ENCODE measurements around the gene FOLR3. TPM values are rescaled to one million over a fixed set of nuclear protein-coding genes. Genes with fewer than 3 reads are reported as not detected.

Gene FOLR3
- polyA plus RNA-seq, 1 donor (not counting 4 experiments of a cell fraction or from before 2014, with no cell fraction given), result 21.0 TPM

DNA sequence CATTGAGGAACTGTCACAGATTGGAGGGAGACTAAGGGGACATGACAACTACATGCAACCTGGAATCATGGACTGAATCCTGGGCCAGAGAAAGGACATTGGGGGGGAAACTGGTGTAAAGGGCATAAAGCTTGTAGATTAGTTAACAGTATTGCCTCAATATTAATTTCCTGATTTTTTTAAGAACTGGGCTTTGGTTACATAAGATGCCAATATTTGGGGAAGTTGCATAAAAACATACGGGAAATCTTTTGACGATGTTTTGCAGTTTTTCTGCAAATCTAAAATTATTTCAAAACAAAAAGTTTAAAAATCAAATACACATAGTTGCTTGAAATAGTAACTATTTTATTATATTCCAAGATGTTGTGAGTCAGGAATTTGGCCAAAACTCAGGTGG, 2.9 kb upstream of the FOLR3 start:
- no peak for DNase-seq (ENCODE audit: low read depth, low spot score)
- Histone ChIP-seq H3K9me1 (ENCODE audit: control insufficient read depth, extremely low read depth, insufficient read depth, low read length) (no peaks in the 10 kb centered on the region), H2AFZ (ENCODE audit: control insufficient read depth, low read length) (no peak overlapping the region), H3K4me2 (ENCODE audit: control insufficient read depth, extremely low read depth, insufficient read depth, low read depth, low read length) (no peak overlapping the region), H3K4me3 (ENCODE audit: control insufficient read depth in 2 of 3, extremely low read depth in 1 of 3, insufficient read depth in 2 of 3, low read depth in 1 of 3, low read length in 3 of 3) (no peak overlapping the region), H4K20me1 (ENCODE audit: control insufficient read depth, extremely low read depth, insufficient read depth, low read length) (no peaks in the 10 kb centered on the region), H3K4me1 (ENCODE audit: control insufficient read depth, extremely low read depth, insufficient read depth, low read length) (peaks cover 7% of the 10 kb centered on the region), H3K27ac (ENCODE audit: control insufficient read depth, insufficient read depth, low read length) (no peak overlapping the region), H3K27me3 (ENCODE audit: control insufficient read depth, extremely low read depth, insufficient read depth, low read length) (no peaks in the 10 kb centered on the region), H3K79me2 (ENCODE audit: control insufficient read depth, insufficient read depth, low read length) (no peaks in the 10 kb centered on the region), H3K9me3 (ENCODE audit: control insufficient read depth, low read depth, low read length) (no peaks in the 10 kb centered on the region), H3K9ac (ENCODE audit: control insufficient read depth, extremely low read depth, insufficient read depth, low read length) (no peak overlapping the region), H3K36me3 (ENCODE audit: control insufficient read depth in 2 of 2, extremely low read depth in 1 of 2, insufficient read depth in 2 of 2, low read length in 2 of 2) (peaks cover 0 to 2% of the 10 kb centered on the region in 2 experiments)
- no peak for FAIRE-seq
- dilution Hi-C loops (cut with MboI; ENCODE audit: extremely low pct_ligation_motif_present, low sequenced_read_pairs), result no loop called here
- TF ChIP-seq, protein P1, sequence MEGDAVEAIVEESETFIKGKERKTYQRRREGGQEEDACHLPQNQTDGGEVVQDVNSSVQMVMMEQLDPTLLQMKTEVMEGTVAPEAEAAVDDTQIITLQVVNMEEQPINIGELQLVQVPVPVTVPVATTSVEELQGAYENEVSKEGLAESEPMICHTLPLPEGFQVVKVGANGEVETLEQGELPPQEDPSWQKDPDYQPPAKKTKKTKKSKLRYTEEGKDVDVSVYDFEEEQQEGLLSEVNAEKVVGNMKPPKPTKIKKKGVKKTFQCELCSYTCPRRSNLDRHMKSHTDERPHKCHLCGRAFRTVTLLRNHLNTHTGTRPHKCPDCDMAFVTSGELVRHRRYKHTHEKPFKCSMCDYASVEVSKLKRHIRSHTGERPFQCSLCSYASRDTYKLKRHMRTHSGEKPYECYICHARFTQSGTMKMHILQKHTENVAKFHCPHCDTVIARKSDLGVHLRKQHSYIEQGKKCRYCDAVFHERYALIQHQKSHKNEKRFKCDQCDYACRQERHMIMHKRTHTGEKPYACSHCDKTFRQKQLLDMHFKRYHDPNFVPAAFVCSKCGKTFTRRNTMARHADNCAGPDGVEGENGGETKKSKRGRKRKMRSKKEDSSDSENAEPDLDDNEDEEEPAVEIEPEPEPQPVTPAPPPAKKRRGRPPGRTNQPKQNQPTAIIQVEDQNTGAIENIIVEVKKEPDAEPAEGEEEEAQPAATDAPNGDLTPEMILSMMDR (optimal IDR thresholded peaks at IDR 0.05 in 1 of 3, IDR thresholded peaks at IDR 0.05 in 1 of 3, conservative IDR thresholded peaks at IDR 0.05 in 1 of 3; ENCODE audit: extremely low read depth in 1 of 3, insufficient read depth in 2 of 3, low read length in 3 of 3), result no peak
- no peak for TF ChIP-seq EZH2 (IDR thresholded peaks at IDR 0.05; ENCODE audit: low read length)

GRCh38 chr11:72135891-72136683, 562 bp downstream of the FOLR3 start:
- Histone ChIP-seq H3K27ac (ENCODE audit: control insufficient read depth, insufficient read depth, low read length) (no peak overlapping the region), H3K9me1 (ENCODE audit: control insufficient read depth, extremely low read depth, insufficient read depth, low read length) (no peaks in the 10 kb centered on the region), H3K36me3 (ENCODE audit: control insufficient read depth in 2 of 2, extremely low read depth in 1 of 2, insufficient read depth in 2 of 2, low read length in 2 of 2) (peaks cover 4 to 10% of the 10 kb centered on the region in 2 experiments), H3K4me2 (ENCODE audit: control insufficient read depth, extremely low read depth, insufficient read depth, low read depth, low read length) (no peak overlapping the region), H3K9me3 (ENCODE audit: control insufficient read depth, low read depth, low read length) (no peaks in the 10 kb centered on the region), H4K20me1 (ENCODE audit: control insufficient read depth, extremely low read depth, insufficient read depth, low read length) (no peaks in the 10 kb centered on the region), H3K27me3 (ENCODE audit: control insufficient read depth, extremely low read depth, insufficient read depth, low read length) (no peaks in the 10 kb centered on the region), H3K79me2 (ENCODE audit: control insufficient read depth, insufficient read depth, low read length) (no peaks in the 10 kb centered on the region), H3K9ac (ENCODE audit: control insufficient read depth, extremely low read depth, insufficient read depth, low read length) (no peak overlapping the region), H3K4me1 (ENCODE audit: control insufficient read depth, extremely low read depth, insufficient read depth, low read length) (peaks cover 21% of the 10 kb centered on the region), H3K4me3 (ENCODE audit: control insufficient read depth in 2 of 3, extremely low read depth in 1 of 3, insufficient read depth in 2 of 3, low read depth in 1 of 3, low read length in 3 of 3) (no peak overlapping the region), H2AFZ (ENCODE audit: control insufficient read depth, low read length) (no peak overlapping the region)
- no peak for FAIRE-seq
- DNase-seq (ENCODE audit: low read depth, low spot score), result no peak
- TF ChIP-seq, protein P1 (optimal IDR thresholded peaks at IDR 0.05 in 1 of 3, IDR thresholded peaks at IDR 0.05 in 1 of 3, conservative IDR thresholded peaks at IDR 0.05 in 1 of 3; ENCODE audit: extremely low read depth in 1 of 3, insufficient read depth in 2 of 3, low read length in 3 of 3), result no peak
- TF ChIP-seq EZH2 (IDR thresholded peaks at IDR 0.05; ENCODE audit: low read length), result no peak
- dilution Hi-C loops (cut with MboI; ENCODE audit: extremely low pct_ligation_motif_present, low sequenced_read_pairs), result no loop called here

All from keratinocyte (primary cell).